ENCODE data around the gene GAL3ST3.

GRCh38 chr11:66059966-66060680 lies 11.2 kb upstream of the GAL3ST3 start:
- TF ChIP-seq ATF3 (IDR thresholded peaks at IDR 0.05; ENCODE audit: borderline replicate concordance, extremely low read depth, low read depth, low read length): no peak
- TF ChIP-seq MTA3 (IDR thresholded peaks at IDR 0.05; ENCODE audit: borderline replicate concordance, low read length): no peak
- no peak for TF ChIP-seq JUND (IDR thresholded peaks at IDR 0.05; ENCODE audit: low read depth, low read length)
- TF ChIP-seq POLR2A (IDR thresholded peaks at IDR 0.05; ENCODE audit: low read depth, low read length): no peak
- TF ChIP-seq CTCF (IDR thresholded peaks at IDR 0.05 in 2 of 3, conservative IDR thresholded peaks at IDR 0.05 in 1 of 3; ENCODE audit: control insufficient read depth in 2 of 3, extremely low read depth in 1 of 3, insufficient read depth in 1 of 3, low read depth in 3 of 3, low read length in 3 of 3): no peak
